ENCODE results near the gene CFDP1. TPM values are rescaled to one million over a fixed set of nuclear protein-coding genes. Genes with fewer than 3 reads are reported as not detected.

Gene CFDP1
- total and polyA plus RNA-seq, 2 of the 13 experiments (the other 11 are each of a cell fraction or from before 2014, with no cell fraction given) = 78.6 to 153 TPM

DNA sequence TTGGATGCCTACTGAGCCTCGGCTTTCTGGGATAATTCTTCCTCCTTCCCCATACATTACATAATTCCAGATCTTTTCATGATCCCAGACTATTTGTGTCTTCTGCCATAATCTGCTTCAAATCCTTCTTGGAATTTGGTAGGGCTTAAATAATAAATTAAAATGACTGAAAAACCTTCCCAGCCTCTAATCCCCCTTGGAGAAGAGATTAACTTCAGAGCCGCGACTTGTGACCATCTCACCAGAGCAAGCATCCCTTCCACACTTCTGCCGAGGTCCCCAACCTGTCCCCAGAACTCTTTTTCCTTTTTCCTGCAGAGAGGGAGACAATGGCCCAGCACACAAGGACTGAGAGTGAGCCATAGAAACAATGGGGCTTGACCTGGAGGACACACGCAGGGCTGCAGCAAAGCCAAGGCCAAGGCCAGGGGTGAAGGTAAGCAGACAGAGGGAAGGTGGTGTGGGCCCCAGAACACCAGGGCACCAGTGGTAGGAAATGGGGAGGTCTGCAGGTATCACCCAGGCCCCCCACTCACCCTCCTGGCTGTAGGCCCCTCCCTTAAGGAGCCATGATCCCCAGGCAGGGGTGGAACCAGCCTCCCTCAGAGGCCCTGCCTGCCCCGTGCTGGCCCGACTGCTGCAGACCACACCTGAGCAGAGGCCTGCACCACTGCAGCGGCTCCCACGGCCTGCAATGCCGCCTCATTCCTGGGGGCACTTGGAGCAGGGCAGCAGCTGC lies 172.3 kb downstream of the CFDP1 start (continued):
- TF ChIP-seq ZNF713 (CRISPR knock-in tag; IDR thresholded peaks at IDR 0.05) (no peak), SKI (IDR thresholded peaks at IDR 0.05; ENCODE audit: partially characterized antibody) (peak; percentile 92), RBM39 (IDR thresholded peaks at IDR 0.05; ENCODE audit: low read depth, low read length, poor library complexity, severe bottlenecking) (no peak), IRX3 (CRISPR knock-in tag; IDR thresholded peaks at IDR 0.05; ENCODE audit: borderline replicate concordance, low read depth) (no peak), SIN3B (IDR thresholded peaks at IDR 0.05; ENCODE audit: low read length) (no peak), HNRNPL (IDR thresholded peaks at IDR 0.05; ENCODE audit: low read depth, low read length) (peak; percentile 59; the same call in 1 of the 2 replicates), TRIM24 (CRISPR knock-in tag; IDR thresholded peaks at IDR 0.05) (no peak), ZSCAN25 (CRISPR knock-in tag; IDR thresholded peaks at IDR 0.05) (peak; percentile 74), ZNF550 (CRISPR knock-in tag; IDR thresholded peaks at IDR 0.05; ENCODE audit: borderline replicate concordance) (no peak), PHF5A (CRISPR knock-in tag; IDR thresholded peaks at IDR 0.05; ENCODE audit: low read depth, unreplicated experiment) (no peak), MTA3 (CRISPR knock-in tag; IDR thresholded peaks at IDR 0.05) (no peak), CBX5 (CRISPR knock-in tag; IDR thresholded peaks at IDR 0.05; ENCODE audit: borderline replicate concordance) (no peak), MXD4 (CRISPR knock-in tag; IDR thresholded peaks at IDR 0.05) (no peak), NFE2 (CRISPR knock-in tag; IDR thresholded peaks at IDR 0.05) (no peak), CHCHD3 (CRISPR knock-in tag; IDR thresholded peaks at IDR 0.05) (no peak), CENPX (CRISPR knock-in tag; IDR thresholded peaks at IDR 0.05) (no peak), ZNF589 (CRISPR knock-in tag; conservative IDR thresholded peaks at IDR 0.05) (no peak), RXRA (CRISPR knock-in tag; IDR thresholded peaks at IDR 0.05) (peak; percentile 90), SOX13 (IDR thresholded peaks at IDR 0.05) (peak; percentile 81; the same call in 1 of the 2 replicates), SOX13 (CRISPR knock-in tag; conservative IDR thresholded peaks at IDR 0.05 in 1 of 2, IDR thresholded peaks at IDR 0.05 in 1 of 2) (peak in 1 of 2 experiments; percentile 96; a peak in 2 of 4 replicates)
- TF ChIP-seq, protein P1, sequence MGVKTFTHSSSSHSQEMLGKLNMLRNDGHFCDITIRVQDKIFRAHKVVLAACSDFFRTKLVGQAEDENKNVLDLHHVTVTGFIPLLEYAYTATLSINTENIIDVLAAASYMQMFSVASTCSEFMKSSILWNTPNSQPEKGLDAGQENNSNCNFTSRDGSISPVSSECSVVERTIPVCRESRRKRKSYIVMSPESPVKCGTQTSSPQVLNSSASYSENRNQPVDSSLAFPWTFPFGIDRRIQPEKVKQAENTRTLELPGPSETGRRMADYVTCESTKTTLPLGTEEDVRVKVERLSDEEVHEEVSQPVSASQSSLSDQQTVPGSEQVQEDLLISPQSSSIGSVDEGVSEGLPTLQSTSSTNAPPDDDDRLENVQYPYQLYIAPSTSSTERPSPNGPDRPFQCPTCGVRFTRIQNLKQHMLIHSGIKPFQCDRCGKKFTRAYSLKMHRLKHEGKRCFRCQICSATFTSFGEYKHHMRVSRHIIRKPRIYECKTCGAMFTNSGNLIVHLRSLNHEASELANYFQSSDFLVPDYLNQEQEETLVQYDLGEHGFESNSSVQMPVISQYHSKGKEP (CRISPR knock-in tag; IDR thresholded peaks at IDR 0.05) = no peak
- TF ChIP-seq, protein P2, sequence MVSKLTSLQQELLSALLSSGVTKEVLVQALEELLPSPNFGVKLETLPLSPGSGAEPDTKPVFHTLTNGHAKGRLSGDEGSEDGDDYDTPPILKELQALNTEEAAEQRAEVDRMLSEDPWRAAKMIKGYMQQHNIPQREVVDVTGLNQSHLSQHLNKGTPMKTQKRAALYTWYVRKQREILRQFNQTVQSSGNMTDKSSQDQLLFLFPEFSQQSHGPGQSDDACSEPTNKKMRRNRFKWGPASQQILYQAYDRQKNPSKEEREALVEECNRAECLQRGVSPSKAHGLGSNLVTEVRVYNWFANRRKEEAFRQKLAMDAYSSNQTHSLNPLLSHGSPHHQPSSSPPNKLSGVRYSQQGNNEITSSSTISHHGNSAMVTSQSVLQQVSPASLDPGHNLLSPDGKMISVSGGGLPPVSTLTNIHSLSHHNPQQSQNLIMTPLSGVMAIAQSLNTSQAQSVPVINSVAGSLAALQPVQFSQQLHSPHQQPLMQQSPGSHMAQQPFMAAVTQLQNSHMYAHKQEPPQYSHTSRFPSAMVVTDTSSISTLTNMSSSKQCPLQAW (CRISPR knock-in tag; IDR thresholded peaks at IDR 0.05) = no peak
- TF ChIP-seq, protein P3, sequence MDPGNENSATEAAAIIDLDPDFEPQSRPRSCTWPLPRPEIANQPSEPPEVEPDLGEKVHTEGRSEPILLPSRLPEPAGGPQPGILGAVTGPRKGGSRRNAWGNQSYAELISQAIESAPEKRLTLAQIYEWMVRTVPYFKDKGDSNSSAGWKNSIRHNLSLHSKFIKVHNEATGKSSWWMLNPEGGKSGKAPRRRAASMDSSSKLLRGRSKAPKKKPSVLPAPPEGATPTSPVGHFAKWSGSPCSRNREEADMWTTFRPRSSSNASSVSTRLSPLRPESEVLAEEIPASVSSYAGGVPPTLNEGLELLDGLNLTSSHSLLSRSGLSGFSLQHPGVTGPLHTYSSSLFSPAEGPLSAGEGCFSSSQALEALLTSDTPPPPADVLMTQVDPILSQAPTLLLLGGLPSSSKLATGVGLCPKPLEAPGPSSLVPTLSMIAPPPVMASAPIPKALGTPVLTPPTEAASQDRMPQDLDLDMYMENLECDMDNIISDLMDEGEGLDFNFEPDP (CRISPR knock-in tag; conservative IDR thresholded peaks at IDR 0.05) = no peak
- TF ChIP-seq, protein P4, sequence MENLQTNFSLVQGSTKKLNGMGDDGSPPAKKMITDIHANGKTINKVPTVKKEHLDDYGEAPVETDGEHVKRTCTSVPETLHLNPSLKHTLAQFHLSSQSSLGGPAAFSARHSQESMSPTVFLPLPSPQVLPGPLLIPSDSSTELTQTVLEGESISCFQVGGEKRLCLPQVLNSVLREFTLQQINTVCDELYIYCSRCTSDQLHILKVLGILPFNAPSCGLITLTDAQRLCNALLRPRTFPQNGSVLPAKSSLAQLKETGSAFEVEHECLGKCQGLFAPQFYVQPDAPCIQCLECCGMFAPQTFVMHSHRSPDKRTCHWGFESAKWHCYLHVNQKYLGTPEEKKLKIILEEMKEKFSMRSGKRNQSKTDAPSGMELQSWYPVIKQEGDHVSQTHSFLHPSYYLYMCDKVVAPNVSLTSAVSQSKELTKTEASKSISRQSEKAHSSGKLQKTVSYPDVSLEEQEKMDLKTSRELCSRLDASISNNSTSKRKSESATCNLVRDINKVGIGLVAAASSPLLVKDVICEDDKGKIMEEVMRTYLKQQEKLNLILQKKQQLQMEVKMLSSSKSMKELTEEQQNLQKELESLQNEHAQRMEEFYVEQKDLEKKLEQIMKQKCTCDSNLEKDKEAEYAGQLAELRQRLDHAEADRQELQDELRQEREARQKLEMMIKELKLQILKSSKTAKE (CRISPR knock-in tag; IDR thresholded peaks at IDR 0.05; ENCODE audit: borderline replicate concordance) = peak; percentile 82

Measured in HepG2 (cell line).